WTC11 (cell line): Measurements from ENCODE around the gene TAF7L. TPM values are rescaled to one million over a fixed set of nuclear protein-coding genes. Genes with fewer than 3 reads are reported as not detected.

Experiments used
- ATAC-seq: fragments of 200-7000 bp; cut with Tn5 transposase; 2 replicates; pipeline ENCODE4 v1.10.0; 2021; ENCODE audit warnings: mild to moderate bottlenecking, moderate library complexity
- CTCF ChIA-PET: fragments of 300-600 bp; sonication (Branson Sonifier 250); formaldehyde crosslinking; loops from one replicate; lab custom pipeline; 2021; ENCODE audit warnings: antibody characterized with exemption; lab: Charles Lee
- POLR2A ChIA-PET: fragments of 350-600 bp; sonication (Branson Sonifier 250); formaldehyde crosslinking; loops from one replicate; lab custom pipeline; 2021; ENCODE audit warnings: antibody characterized with exemption; lab: Charles Lee
- DNase-seq: peaks from one replicate; pipeline ENCODE4 v3.0.0; 2021; ENCODE audit warnings: low spot score
- H3K27ac Mint-ChIP-seq: 2 replicates; pipeline ENCODE4 v1.8.0; 2021; ENCODE audit warnings: mixed read lengths
- H3K27me3 Mint-ChIP-seq: 2 replicates; pipeline ENCODE4 v1.8.0; 2021; ENCODE audit warnings: low read depth, mild to moderate bottlenecking, moderate library complexity, mixed read lengths
- H3K36me3 Mint-ChIP-seq: 2 replicates; pipeline ENCODE4 v1.8.0; 2021; ENCODE audit warnings: mixed read lengths
- H3K4me1 Mint-ChIP-seq: 2 replicates; pipeline ENCODE4 v1.8.0; 2022; ENCODE audit warnings: mixed read lengths
- H3K4me3 Mint-ChIP-seq: 2 replicates; pipeline ENCODE4 v1.8.0; 2021; ENCODE audit warnings: mild to moderate bottlenecking, moderate library complexity, mixed read lengths
- H3K9me3 Mint-ChIP-seq: 2 replicates; pipeline ENCODE4 v1.8.0; 2021; ENCODE audit warnings: mixed read lengths
- AFF4 ChIP-seq: sonication (generic); formaldehyde crosslinking; IDR thresholded peaks from 2 replicates; pipeline ENCODE4 v1.8.1; 2023; ENCODE audit warnings: mild to moderate bottlenecking, missing genetic modification reagents, borderline replicate concordance
- CTCF ChIP-seq: fragments of 200-600 bp; IDR thresholded peaks from 2 replicates; pipeline ENCODE4 v1.8.0; 2022; ENCODE audit warnings: antibody characterized with exemption
- ELF4 ChIP-seq: sonication (generic); formaldehyde crosslinking; IDR thresholded peaks from 2 replicates; pipeline ENCODE4 v1.8.1; 2022; ENCODE audit warnings: low read depth, mild to moderate bottlenecking, moderate library complexity, missing genetic modification reagents
- ETV6 ChIP-seq: sonication (generic); formaldehyde crosslinking; IDR thresholded peaks from 2 replicates; pipeline ENCODE4 v1.8.1; 2022; ENCODE audit warnings: mild to moderate bottlenecking, missing genetic modification reagents
- JUN ChIP-seq: sonication (generic); formaldehyde crosslinking; IDR thresholded peaks from 2 replicates; pipeline ENCODE4 v1.8.0; 2023; ENCODE audit warnings: mild to moderate bottlenecking, missing genetic modification reagents
- MXD4 ChIP-seq: fragments of 250-450 bp; sonication (Bioruptor Pico); IDR thresholded peaks from 2 replicates; pipeline ENCODE4 v1.8.0; 2021; ENCODE audit warnings: mild to moderate bottlenecking, moderate library complexity, borderline replicate concordance
- MYBL2 ChIP-seq: sonication (generic); formaldehyde crosslinking; IDR thresholded peaks from 2 replicates; pipeline ENCODE4 v1.8.1; 2023; ENCODE audit warnings: mild to moderate bottlenecking, moderate library complexity, missing genetic modification reagents
- NFE2L1 ChIP-seq: sonication (generic); formaldehyde crosslinking; IDR thresholded peaks from 2 replicates; pipeline ENCODE4 v1.8.1; 2023; ENCODE audit warnings: missing genetic modification reagents
- NR1H2 ChIP-seq: sonication (generic); formaldehyde crosslinking; IDR thresholded peaks from 2 replicates; pipeline ENCODE4 v1.9.0; 2021; ENCODE audit warnings: mild to moderate bottlenecking, moderate library complexity, missing genetic modification reagents
- NR2C2 ChIP-seq: sonication (generic); formaldehyde crosslinking; IDR thresholded peaks from 2 replicates; pipeline ENCODE4 v1.8.0; 2022; ENCODE audit warnings: mild to moderate bottlenecking, missing genetic modification reagents
- OVOL2 ChIP-seq: fragments of 250-450 bp; sonication (Bioruptor Pico); IDR thresholded peaks from 2 replicates; pipeline ENCODE4 v1.9.0; 2021; ENCODE audit warnings: mild to moderate bottlenecking, borderline replicate concordance
- SMAD3 ChIP-seq: sonication (generic); formaldehyde crosslinking; IDR thresholded peaks from 2 replicates; pipeline ENCODE4 v1.8.0; 2022; ENCODE audit warnings: missing genetic modification reagents, mild to moderate bottlenecking, borderline replicate concordance
- TEAD4 ChIP-seq: sonication (generic); formaldehyde crosslinking; IDR thresholded peaks from 2 replicates; pipeline ENCODE4 v1.8.0; 2022; ENCODE audit warnings: mild to moderate bottlenecking, missing genetic modification reagents
- ZNF219 ChIP-seq: sonication (generic); formaldehyde crosslinking; IDR thresholded peaks from 2 replicates; pipeline ENCODE4 v1.8.0; 2023; ENCODE audit warnings: missing genetic modification reagents, mild to moderate bottlenecking, borderline replicate concordance
- ZNF317 ChIP-seq: sonication (generic); formaldehyde crosslinking; IDR thresholded peaks from 2 replicates; pipeline ENCODE4 v1.8.1; 2023; ENCODE audit warnings: low read depth, mild to moderate bottlenecking, moderate library complexity, missing genetic modification reagents, borderline replicate concordance
- ZNF416 ChIP-seq: fragments of 250-450 bp; sonication (Bioruptor Pico); IDR thresholded peaks from 2 replicates; pipeline ENCODE4 v1.9.0; 2021; ENCODE audit warnings: mild to moderate bottlenecking, inconsistent platforms
- ZNF425 ChIP-seq: fragments of 250-450 bp; sonication (Bioruptor Pico); conservative IDR thresholded peaks from 2 replicates; pipeline ENCODE4 v1.9.0; 2021; ENCODE audit warnings: mild to moderate bottlenecking
- ZNF532 ChIP-seq: fragments of 250-450 bp; sonication (Bioruptor Pico); IDR thresholded peaks from 2 replicates; pipeline ENCODE4 v1.9.0; 2021; ENCODE audit warnings: mild to moderate bottlenecking, borderline replicate concordance
- total RNA-seq: library from RNA; stranded (reverse); gene quantifications from 3 replicates; pipeline ENCODE4 v1.2.3, GENCODE V29; 2021
- TF ChIP-seq, protein P1 (sequence below): sonication (generic); formaldehyde crosslinking; IDR thresholded peaks from 2 replicates; pipeline ENCODE4 v1.8.1; 2022; ENCODE audit warnings: mild to moderate bottlenecking, moderate library complexity, missing genetic modification reagents

Gene TAF7L
- total RNA-seq, 1 experiment from 2014 or later: 0.17 TPM

- no peaks in the 10 kb centered on the region for H3K9me3 Mint-ChIP-seq
- no peak for ATAC-seq
Observed at GRCh38 chrX:101229170-101229569, 62.0 kb downstream of the TAF7L start.

DNA sequence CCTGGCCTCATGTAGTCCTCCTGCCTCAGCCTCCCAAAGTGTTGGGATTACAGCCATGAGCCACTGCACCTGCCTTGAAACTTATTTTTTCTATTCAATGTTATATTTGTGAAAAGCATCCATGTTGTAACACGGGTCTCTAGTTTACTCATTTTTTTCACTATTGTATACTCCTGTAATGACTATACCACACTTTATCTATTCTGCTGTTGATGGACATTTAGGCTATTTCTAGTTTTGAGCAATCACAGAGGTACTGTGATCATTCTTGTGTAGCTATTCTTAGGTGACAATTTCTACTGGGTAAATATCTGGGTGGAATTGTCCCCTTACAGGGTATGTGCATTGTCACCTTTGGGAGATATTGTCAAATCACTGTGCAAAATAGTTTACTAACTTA lies 67.9 kb downstream of the TAF7L start:
- no peaks in the 10 kb centered on the region for H3K9me3 Mint-ChIP-seq
- H3K4me3 Mint-ChIP-seq: no peak overlapping the region
- H3K4me1 Mint-ChIP-seq: peaks cover 8% of the 10 kb centered on the region
- ATAC-seq: no peak
- no peaks in the 10 kb centered on the region for H3K36me3 Mint-ChIP-seq
- no peak for TF ChIP-seq JUN
- TF ChIP-seq MYBL2 (CRISPR knock-in tag): no peak
- TF ChIP-seq AFF4 (CRISPR knock-in tag): no peak
- TF ChIP-seq MXD4 (CRISPR knock-in tag): no peak
- TF ChIP-seq, protein P1, sequence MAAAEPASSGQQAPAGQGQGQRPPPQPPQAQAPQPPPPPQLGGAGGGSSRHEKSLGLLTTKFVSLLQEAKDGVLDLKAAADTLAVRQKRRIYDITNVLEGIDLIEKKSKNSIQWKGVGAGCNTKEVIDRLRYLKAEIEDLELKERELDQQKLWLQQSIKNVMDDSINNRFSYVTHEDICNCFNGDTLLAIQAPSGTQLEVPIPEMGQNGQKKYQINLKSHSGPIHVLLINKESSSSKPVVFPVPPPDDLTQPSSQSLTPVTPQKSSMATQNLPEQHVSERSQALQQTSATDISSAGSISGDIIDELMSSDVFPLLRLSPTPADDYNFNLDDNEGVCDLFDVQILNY (CRISPR knock-in tag): no peak
- TF ChIP-seq NR1H2 (CRISPR knock-in tag): no peak
- no peak for TF ChIP-seq ZNF532 (CRISPR knock-in tag)
- no peak for TF ChIP-seq NFE2L1 (CRISPR knock-in tag)
- TF ChIP-seq TEAD4 (CRISPR knock-in tag): no peak
- no peak for TF ChIP-seq ETV6
- TF ChIP-seq ZNF416 (CRISPR knock-in tag): no peak
- TF ChIP-seq ZNF219 (CRISPR knock-in tag): no peak
- no peak for TF ChIP-seq NR2C2 (CRISPR knock-in tag)
- CTCF ChIA-PET: no interaction called here
- H3K27me3 Mint-ChIP-seq: no peaks in the 10 kb centered on the region
- DNase-seq: no peak
- POLR2A ChIA-PET: no interaction called here
- no peak overlapping the region for H3K27ac Mint-ChIP-seq

More at GRCh38 chrX:101229170-101229569, 62.0 kb downstream of the TAF7L start:
- ChIA-PET POLR2A (no interaction called here), CTCF (no interaction called here)
- Mint-ChIP-seq H3K4me1 (peaks cover 5% of the 10 kb centered on the region), H3K36me3 (no peaks in the 10 kb centered on the region), H3K27ac (no peak overlapping the region), H3K4me3 (no peak overlapping the region), H3K27me3 (no peaks in the 10 kb centered on the region)
- no peak for DNase-seq
- no peak for TF ChIP-seq ZNF317
- no peak for TF ChIP-seq ETV6

GRCh38 chrX:101220662-101221260 lies 70.4 kb downstream of the TAF7L start:
- ATAC-seq (no peak), DNase-seq (no peak)
- Mint-ChIP-seq H3K9me3 (no peaks in the 10 kb centered on the region), H3K36me3 (no peaks in the 10 kb centered on the region), H3K4me3 (no peak overlapping the region), H3K4me1 (peaks cover 8% of the 10 kb centered on the region), H3K27me3 (no peaks in the 10 kb centered on the region), H3K27ac (no peak overlapping the region)
- ChIA-PET POLR2A (no interaction called here), CTCF (no interaction called here)
- no peak for TF ChIP-seq ZNF425 (CRISPR knock-in tag)
- no peak for TF ChIP-seq SMAD3 (CRISPR knock-in tag)
- TF ChIP-seq OVOL2 (CRISPR knock-in tag): no peak
- no peak for TF ChIP-seq ELF4 (CRISPR knock-in tag)
- no peak for TF ChIP-seq TEAD4 (CRISPR knock-in tag)
- no peak for TF ChIP-seq CTCF
